Lower leg skin (tissue), 4 donors: ENCODE measurements around the gene KIRREL2. TPM values are rescaled to one million over a fixed set of nuclear protein-coding genes. Genes with fewer than 3 reads are reported as not detected.
"Not testable (repeated sequence)": the region's sequence is repeated elsewhere in the genome, so short reads cannot be mapped to it uniquely, and the experiment has no call there.

Experiments
- DNase-seq, 2 donors: peaks; one replicate each; pipeline ENCODE4 v3.0.0-alpha.2; 2019; ENCODE audit warnings: low spot score in 2 of 2
- H3K4me3 ChIP-seq: fragments of 200-600 bp; sonication (generic); 2 replicates; pipeline ENCODE4 v1.5.1; 2017; ENCODE audit warnings: mild to moderate bottlenecking, low read depth; ENCODE audit not compliant: poor library complexity, severe bottlenecking
- CTCF ChIP-seq, 3 donors: fragments of 450-650 bp; IDR thresholded peaks; one replicate each; pipeline ENCODE4 v1.5.1; 2016; ENCODE audit warnings: antibody characterized with exemption in 3 of 3, mild to moderate bottlenecking in 3 of 3, moderate library complexity in 2 of 3
- POLR2A ChIP-seq, 2 donors: fragments of 450-650 bp; IDR thresholded peaks; one replicate each; pipeline ENCODE4 v1.6.1; 2016 to 2017; ENCODE audit warnings: antibody characterized with exemption in 2 of 2, mild to moderate bottlenecking in 1 of 2, moderate library complexity in 1 of 2
- WGBS, 2 donors: methylation state at CpG; one replicate each; pipeline ENCODE4 v1.1.5; 2018; 5-methylcytosine and 5-hydroxymethylcytosine counted together
- intact Hi-C: fragments of 100-400 bp; cut with DNase I; formaldehyde crosslinking; loops from one replicate; pipeline ENCODE4 v1.15.0; 2023; ENCODE audit warnings: low total_unique reads
- total RNA-seq, 4 donors: library from RNA; depleted of rRNA; stranded (reverse); fragments of >200 nt; gene quantifications; one replicate each; pipeline ENCODE4 v1.1.0, GENCODE V29; 2016

The KIRREL2 gene
- total RNA-seq, 4 donors from 2014 or later = 0.32 TPM; not detected in 3

GRCh38 chr19:35887197-35887596, 30.5 kb downstream of the KIRREL2 start:
- intact Hi-C loops = no loop called here
- H3K4me3 ChIP-seq = no peak overlapping the region
- TF ChIP-seq CTCF (IDR thresholded peaks at IDR 0.05) (no peak), POLR2A (IDR thresholded peaks at IDR 0.05) (no peak)
- no peak for DNase-seq
- 91% methylated on average over 5 of the region's 5 CpGs for WGBS, 2 donors

DNA sequence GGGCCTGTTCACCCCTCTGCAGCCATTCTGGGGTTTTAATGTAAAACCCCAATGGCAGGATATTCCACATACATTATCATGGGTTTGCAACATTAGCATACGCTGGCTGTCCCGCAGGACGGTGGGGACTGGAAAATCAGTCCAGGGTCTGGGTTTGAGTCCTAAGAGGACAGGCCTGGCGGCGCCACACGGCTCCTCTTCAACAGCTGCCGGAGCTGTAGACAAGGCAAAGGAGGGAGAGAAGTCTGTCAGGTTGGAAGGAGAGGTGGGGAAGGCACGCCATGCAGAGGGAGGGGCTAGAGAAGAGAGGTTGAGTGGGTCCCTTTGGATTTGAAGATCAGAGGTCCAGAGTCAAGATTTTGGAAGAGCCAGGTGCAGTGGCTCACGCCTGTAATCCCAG, 31.7 kb downstream of the KIRREL2 start:
- intact Hi-C loops = no loop called here
- whole genome bisulfite sequencing, 2 donors = 93 to 96% methylated on average over 9 of the region's 9 CpGs
- no peak overlapping the region for H3K4me3 ChIP-seq
- no peak for TF ChIP-seq POLR2A (IDR thresholded peaks at IDR 0.05)
- TF ChIP-seq CTCF (IDR thresholded peaks at IDR 0.05) = no peak
- DNase-seq = no peak

GRCh38 chr19:35889370-35890112, 32.8 kb downstream of the KIRREL2 start:
- no peak for DNase-seq
- intact Hi-C loops = no loop called here
- TF ChIP-seq CTCF (IDR thresholded peaks at IDR 0.05) (no peak), POLR2A (IDR thresholded peaks at IDR 0.05) (no peak)
- WGBS, 2 donors = 91 to 92% methylated on average over 18 of the region's 18 CpGs
- no peak overlapping the region for H3K4me3 ChIP-seq

DNA sequence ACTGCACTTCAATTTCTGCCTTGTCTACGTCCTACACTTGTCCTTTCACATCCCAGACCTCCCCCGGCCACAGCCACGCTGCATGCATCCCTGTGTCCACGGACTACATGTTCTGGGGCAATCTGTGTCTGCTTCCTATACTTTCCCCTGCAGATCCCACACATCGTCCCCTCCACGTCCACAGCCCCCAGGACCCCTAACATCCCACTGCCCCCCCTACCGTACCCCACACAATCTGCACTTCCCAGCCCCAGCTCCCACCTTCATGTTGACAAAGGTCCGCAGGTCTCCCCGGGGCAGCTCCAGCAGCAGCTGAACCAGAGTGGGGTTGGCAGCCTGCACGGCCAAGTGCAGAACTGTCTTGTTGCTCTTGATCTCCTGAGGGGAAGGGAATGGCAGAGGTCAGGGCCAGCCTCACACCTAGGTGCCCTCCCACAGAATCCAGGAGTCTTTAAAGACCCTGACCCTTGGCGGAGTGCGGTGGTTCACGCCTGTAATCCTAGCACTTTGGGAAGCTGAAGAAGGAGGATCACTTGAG, 33.5 kb downstream of the KIRREL2 start:
- 91 to 97% methylated on average over 13 of the region's 13 CpGs for WGBS, 2 donors
- TF ChIP-seq CTCF (IDR thresholded peaks at IDR 0.05) (no peak), POLR2A (IDR thresholded peaks at IDR 0.05) (no peak)
- intact Hi-C loops = no loop called here
- no peak for DNase-seq
- no peak overlapping the region for H3K4me3 ChIP-seq

GRCh38 chr19:35891819-35892218, 35.1 kb downstream of the KIRREL2 start:
- intact Hi-C loops = not testable (repeated sequence)

GRCh38 chr19:35894342-35894741, 37.6 kb downstream of the KIRREL2 start:
- 93 to 100% methylated on average over 2 of the region's 2 CpGs for WGBS, 2 donors
- H3K4me3 ChIP-seq = no peak overlapping the region
- TF ChIP-seq POLR2A (IDR thresholded peaks at IDR 0.05) (no peak), CTCF (IDR thresholded peaks at IDR 0.05) (no peak)
- intact Hi-C loops = no loop called here
- DNase-seq = no peak

More at GRCh38 chr19:35891819-35892218, 35.1 kb downstream of the KIRREL2 start:
- not testable (repeated sequence) for H3K4me3 ChIP-seq, DNase-seq
- WGBS, 2 donors = 97% methylated on average over 3 of the region's 3 CpGs
